Right renal pelvis (tissue), 4 donors: ENCODE measurements around the gene RAB7A. TPM values are rescaled to one million over a fixed set of nuclear protein-coding genes. Genes with fewer than 3 reads are reported as not detected.
"Not testable (repeated sequence)": the region's sequence is repeated elsewhere in the genome, so short reads cannot be mapped to it uniquely, and the experiment has no call there.

Experiments
- DNase-seq, 4 donors: peaks; one replicate each; pipeline ENCODE4 v3.0.0-alpha.2; 2013; ENCODE audit warnings: low read depth in 4 of 4, low spot score in 3 of 4, missing footprints in 1 of 4
- polyA plus RNA-seq, 4 donors: library from polyadenylated mRNA; unstranded; fragments of 120-200 nt; gene quantifications; one replicate each; pipeline ENCODE4 v1.2.1, GENCODE V29; 2013; ENCODE audit not compliant: insufficient read length in 4 of 4

The RAB7A gene
- polyA plus RNA-seq, 4 donors: 242 to 320 (median 290) TPM

DNA sequence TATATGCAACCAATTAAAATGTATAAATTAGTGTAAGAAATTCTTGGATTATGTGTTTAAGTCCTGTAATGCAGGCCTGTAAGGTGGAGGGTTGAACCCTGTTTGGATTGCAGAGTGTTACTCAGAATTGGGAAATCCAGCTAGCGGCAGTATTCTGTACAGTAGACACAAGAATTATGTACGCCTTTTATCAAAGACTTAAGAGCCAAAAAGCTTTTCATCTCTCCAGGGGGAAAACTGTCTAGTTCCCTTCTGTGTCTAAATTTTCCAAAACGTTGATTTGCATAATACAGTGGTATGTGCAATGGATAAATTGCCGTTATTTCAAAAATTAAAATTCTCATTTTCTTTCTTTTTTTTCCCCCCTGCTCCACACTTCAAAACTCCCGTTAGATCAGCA is 88.1 kb downstream of the RAB7A start:
- no peak for DNase-seq

DNA sequence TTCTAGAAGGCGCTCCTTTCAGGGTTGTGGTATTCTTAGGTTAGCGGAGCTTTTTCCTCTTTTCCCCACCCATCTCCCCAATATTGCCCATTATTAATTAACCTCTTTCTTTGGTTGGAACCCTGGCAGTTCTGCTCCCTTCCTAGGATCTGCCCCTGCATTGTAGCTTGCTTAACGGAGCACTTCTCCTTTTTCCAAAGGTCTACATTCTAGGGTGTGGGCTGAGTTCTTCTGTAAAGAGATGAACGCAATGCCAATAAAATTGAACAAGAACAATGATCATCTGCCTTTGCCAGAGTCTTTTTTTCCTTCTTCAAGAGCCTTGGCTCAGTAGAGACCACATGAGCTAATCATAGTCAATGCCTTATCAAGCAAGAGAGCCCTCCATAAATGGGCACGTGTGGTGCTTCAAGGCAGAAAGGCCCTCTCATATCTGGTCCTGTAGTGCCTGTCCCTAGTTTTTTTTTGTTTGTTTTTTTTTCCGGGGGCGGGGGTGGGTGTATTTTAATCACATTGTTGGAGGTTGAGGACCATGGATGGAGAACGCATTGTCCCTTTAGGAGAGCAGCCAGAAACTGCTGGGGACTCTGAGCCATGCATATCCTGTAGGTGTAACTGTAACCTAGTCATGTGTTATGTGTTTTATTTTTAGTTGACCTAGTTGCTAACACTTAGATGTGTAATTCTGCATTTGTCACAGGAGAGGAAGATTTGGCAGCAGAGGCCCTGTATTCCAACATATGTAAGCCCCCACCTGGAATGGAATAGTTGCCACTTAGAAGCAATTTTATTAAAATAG is 88.7 kb downstream of the RAB7A start:
- no peak for DNase-seq

DNA sequence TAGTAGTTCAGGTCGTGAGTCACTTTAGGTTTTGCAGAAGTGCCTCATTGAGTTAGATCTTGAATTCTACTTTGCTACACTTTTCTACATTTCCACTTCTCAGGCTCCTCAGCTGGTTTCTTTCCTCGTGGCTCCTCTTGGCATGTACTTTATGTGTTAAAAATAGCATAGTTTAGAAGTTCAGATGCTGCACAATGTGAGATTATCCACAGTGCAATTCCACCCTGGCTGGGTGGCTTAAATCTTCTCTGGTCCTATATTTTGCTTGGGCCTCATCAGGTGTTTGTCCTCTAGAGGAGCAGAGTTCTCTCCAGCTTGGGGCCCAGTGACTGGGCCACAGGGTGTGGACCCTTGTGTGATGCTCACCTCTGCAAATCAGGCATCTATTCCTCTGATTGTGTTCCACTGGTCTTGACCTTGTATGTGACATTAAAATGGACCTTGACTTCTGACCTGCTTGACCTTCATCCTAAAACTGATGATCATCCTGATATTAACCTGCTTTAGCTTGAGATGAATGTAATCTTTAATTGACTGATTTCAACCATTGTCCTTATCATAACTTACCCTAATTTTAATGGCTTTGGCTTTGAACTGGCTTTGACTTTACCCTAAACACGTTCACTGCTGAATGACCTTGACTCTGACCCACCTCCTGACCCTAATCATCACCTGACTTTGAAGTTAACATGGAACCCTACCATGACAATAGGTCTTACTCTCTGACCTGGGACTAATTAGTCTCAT is 89.5 kb downstream of the RAB7A start:
- DNase-seq: no peak

DNA sequence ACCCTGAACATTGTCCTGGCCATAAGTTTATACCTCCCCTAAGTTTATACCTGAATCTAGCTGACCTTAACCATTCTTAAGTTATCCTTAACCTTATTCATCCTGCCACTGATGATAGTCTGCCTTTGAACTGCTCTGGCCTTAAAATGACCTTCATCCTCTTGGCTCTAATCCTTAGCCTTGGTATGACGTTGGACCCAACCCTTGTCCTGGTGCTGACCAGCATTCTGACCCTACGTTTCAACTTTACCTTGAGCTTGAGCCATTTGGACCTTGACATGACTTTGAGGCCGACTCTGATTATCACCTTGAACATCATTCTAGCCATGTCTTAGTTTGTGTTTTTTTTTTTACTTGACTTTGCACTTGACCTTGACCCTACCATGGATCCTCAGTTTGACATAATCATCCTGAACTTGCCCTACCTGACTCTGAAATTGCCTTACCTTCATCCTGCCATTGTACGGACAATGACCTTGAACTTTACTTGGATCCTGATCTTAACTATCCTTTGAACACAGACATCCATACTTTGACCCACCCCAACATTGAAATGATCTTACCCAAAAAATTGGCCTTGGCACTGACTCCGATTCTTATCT is 92.3 kb downstream of the RAB7A start:
- no peak for DNase-seq

DNA sequence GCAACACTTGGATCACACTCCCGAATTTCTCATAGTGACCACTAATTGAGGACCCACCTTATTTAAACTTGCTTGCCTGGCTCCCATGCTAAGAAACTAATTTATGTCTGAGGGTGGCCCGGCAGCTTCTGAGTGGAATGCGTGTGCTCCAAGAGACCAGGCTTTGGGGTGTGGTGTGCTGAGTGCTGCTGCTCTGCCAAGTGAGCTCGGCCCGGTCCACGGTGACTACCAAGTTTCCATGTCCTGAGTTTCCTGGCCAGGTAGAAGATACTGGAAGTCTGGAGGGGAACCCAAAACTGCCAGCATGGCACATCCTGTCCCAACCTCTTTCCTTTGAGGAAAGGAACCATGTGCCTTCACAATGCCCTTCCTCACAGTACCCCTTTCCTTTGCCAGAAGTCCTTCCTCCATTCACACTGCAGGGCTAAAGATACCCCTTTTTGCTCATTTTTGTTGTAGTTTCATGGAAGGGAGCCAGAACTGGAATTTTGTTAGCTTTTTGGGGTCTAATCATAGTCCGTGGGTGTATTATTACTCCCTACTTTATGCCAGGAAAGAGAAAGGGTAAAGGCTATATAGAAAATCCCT is 94.4 kb downstream of the RAB7A start:
- DNase-seq: no peak

DNA sequence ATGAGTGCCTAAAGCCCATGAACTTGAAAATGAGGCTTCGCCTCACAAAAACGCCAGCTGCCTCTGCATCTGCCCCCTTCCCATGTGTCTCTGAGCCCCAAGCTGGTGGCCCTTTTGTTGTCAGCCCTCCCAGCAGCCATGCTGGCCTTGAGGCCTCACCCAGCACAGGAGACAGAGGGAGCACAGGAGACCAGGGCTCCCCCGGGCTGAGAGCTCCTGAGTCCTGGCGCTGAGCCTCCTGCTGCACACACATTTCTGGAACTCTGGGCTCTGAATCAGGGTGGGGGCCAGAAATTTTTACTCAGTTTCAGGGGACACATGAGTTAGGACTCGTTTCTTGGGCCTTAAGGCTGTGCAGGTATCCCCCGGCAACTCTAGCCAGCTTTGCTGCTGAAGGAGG is 97.0 kb downstream of the RAB7A start:
- no peak for DNase-seq

DNA sequence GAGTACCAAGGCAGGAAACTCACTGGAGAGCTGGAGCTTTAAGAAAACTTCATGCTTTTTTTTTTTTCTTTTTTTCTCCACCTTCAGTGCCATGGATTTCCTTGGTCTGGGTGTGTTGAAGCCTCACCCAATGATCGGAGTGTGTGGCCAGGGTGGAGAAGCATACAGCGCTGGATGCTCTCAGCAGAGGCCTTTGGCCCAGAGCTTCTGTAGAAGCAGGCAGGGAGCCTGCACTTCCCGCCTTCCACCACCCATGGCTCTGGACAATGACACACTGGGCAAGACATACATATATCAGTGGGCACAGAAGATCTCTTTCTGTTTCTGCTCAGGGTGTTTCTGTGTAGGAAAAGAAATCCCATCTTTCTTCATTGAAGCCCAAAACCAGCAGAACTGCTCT is 97.6 kb downstream of the RAB7A start:
- DNase-seq: no peak

DNA sequence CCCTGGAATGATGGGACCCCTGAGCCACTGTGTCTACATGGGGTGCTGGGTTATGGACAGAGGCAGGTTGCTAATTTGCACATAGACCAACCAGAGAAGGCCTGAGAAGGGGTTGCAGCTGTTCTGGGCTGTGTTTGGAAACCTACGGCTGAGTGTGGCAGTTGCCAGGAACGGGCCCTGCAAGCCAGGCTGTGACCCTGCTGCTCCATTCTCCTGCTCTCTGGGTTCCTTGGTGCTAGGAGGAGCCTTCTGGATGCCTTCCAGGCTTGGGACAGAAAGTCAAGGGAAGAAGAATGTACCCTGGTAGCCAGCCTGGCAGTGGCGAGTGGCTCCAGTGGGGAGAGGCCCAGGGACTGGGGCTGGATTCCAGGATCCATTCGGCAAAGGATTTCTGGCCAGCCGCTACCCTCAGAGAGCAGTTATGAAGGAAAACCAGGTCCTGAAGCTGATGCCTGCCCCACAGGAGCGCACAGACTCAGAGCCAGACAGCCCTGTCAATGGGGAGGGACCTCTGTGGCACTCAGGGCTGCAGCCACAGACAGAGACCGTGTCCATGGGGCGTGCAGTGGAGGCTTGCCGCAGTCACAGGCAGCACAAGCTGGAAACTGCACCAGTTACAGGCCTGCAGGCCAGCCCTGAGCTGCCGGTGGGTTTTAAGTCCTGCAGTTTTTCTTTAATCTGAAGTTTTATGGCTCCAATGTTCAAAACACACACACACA is 98.3 kb downstream of the RAB7A start:
- no peak for DNase-seq

DNA sequence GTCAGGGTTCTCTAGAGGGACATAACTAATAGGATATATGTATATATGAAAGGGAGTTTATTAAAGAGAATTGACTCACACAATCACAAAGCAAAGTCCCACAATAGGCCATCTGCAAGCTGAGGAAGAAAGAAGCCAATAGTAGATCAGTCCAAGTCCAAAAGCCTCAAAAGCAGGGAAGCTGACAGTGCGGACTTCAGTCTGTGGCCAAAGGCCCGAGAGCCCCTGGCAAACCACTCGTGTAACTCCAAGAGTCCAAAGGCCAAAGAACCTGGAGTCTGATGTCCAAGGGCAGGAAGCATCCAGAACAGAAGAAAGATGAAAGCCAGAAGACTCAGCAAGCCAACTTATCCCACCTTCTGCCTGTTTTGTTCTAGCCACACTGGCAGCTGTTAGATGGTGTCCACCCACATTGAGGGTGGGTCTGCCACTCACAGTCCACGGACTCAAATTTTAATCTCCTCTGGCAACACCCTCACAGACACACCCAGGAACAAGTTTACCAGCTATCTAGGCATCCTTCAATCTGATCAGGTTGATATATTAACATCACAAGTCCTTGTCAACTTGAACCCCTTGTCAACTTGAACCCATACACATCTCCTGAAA is 99.2 kb downstream of the RAB7A start:
- no peak for DNase-seq

DNA sequence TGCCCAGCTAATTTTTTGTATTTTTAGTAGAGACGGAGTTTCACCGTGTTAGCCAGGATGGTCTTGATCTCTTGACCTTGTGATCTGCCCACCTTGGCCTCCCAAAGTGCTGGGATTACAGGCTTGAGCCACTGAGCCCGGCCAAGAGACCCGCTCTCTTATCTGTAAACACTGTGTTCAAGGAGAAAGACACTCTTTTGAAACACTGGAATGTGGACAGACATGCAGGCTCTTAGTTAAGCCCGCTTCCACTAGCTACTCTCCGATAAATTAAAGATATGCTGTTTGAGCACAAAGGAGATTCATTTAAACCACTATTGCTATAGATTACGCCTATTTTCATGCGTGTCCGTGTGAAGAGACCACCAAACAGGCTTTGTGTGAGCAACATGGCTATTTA is 103.1 kb downstream of the RAB7A start:
- not testable (repeated sequence) for DNase-seq

DNA sequence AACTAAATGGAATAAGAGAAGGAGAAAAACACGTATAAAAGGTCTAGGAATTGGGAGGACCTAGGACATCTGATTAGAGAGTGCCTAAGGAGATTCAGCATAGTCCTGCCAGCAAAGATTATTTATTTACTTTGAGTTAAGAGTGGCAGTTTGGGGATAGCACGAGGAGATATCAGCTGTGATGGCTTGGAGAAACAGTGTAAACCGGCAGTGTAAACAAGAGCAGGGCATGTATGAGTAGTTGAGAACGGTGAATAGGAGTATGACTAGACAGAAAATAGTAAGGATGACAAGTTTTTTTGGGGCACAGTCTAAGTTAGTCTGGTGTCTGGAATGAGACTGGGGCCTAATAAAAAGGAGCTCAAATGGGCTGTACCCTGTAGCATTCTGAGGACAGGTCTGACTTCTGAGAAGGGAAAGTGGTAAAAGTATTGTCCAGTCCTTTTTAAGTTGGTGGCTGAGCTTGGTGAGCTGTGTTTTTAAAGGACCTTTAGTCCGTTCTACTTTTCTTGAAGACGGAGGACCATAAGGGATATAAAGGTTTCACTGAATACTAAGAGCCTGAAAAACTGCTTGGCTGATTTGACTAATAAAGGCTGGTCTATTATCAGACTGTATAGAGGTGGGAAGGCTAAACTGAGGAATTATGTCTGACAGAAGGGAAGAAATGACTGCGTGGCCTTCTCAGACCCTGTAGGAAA is 104.1 kb downstream of the RAB7A start:
- DNase-seq: not testable (repeated sequence)

DNA sequence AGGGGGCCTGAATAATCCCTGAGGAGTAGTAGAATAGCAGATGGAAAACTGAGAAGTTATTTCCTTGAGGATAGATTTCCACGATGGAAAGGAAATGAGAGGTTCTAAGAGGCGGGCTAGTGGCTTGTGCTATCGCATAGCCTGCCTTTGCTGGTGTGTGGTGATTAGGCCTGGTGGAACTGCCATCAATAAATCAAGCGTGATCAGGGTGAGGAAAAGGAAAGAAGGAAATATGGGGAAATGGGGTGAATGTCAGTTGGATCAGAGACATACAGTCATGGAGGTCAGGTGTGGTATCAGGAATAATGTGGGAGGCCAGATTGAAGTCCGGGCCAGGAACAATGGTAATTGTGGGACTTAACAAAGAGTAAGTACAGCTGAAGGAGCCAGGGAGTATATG is 104.8 kb downstream of the RAB7A start:
- not testable (repeated sequence) for DNase-seq

DNA sequence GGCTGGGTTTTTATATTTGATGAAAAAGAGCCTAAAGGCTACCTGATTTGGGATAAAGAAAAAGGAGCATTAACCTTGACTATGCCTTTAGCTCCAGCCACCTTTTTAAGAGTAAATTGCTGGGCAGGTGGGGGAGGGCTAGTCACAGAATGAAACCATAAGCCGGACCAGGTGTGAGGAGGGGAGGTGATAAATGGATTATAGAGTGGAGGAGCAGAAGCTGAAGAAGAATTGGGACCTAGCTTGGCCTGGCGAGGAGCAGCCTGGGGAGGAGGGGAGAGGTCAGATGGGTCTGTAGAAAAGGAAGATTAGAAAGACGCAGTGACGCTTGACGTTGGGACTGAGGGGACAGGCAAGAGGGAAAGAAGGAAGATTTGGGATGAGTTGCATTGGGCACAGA is 107.0 kb downstream of the RAB7A start:
- DNase-seq: not testable (repeated sequence)

DNA sequence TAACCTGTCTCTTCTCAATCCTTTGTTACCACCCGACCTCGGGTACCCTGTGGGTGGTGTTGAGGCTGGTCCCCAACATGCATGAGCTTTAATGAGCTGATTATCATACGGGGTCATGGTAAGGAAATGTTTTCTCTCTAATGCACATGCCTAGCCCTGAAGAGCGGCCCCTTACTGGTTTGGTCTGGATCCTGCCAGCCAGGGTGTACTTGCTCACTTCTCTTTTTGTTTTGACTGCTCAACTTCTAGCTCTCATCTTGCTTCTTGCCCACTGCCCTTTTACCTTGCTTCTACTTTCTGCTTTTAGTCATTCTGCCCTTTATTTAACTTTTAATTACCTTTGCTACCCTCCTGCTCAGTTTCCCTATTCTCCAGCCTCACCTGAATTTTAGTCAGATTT is 109.1 kb downstream of the RAB7A start:
- DNase-seq: no peak

DNA sequence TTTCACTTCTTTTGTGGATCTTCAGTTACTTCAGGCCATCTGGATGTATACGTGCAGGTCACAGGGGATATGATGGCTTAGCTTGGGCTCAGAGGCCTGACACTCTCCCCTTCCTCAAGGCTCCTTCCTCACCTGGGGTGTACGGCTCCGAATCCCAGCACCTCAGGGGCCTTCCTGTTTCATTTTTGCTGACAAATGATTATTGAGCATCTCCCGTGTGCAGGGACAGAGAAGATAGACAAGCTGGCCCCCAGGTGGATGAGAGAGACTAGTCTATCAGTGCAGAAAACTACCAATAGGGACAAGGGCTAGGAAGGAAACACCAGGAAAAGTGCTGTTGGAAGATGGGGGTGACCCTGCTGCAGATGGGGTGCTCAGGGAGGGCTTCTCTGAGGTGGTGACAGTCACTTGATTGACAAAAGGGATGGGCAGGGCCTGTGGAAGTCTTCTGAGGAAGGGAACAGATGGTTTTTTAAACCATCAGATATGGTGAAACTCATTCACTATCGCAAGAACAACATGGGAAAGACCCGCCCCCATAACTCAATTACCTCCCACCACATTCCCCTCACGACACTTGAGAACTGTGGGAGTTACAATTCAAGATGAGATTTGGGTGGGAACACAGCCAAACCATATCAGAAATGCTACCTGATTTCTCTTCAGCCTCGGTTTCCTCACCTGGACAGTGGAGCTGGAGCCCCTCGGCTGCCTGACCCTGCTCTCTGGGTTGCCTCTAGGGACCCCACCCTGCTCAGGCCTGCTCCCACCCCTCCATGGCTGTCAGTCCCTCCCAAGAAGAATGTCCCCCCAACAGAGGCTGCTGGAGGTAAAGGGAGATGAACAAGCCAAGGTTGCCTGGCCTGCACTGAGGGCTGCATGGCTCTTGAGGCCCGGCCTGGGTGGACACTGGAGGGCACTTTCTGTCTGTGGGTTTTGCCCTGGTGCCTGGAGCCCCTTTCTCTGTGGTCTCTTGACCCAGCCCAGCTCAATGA is 116.2 kb downstream of the RAB7A start:
- DNase-seq: no peak

DNA sequence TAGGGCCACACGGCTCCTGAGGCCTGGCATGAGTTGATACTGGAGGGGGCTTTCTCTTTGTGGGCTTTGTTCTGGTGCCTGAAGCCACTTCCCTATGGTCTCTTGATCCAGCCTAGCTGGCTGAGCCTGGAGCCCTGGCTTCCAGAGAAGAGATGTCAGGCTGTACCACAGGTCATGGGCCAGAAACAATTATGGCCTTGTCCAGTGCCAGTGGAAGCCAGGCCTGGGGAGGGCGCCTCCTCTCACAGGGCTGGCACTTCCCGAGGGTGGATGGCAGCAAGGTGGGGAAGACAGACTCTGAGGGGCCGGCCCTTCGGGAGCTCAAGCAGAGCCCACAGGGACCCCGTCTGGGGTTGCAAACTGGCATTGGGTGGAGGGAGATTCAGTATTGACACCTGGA is 118.5 kb downstream of the RAB7A start:
- DNase-seq: no peak

DNA sequence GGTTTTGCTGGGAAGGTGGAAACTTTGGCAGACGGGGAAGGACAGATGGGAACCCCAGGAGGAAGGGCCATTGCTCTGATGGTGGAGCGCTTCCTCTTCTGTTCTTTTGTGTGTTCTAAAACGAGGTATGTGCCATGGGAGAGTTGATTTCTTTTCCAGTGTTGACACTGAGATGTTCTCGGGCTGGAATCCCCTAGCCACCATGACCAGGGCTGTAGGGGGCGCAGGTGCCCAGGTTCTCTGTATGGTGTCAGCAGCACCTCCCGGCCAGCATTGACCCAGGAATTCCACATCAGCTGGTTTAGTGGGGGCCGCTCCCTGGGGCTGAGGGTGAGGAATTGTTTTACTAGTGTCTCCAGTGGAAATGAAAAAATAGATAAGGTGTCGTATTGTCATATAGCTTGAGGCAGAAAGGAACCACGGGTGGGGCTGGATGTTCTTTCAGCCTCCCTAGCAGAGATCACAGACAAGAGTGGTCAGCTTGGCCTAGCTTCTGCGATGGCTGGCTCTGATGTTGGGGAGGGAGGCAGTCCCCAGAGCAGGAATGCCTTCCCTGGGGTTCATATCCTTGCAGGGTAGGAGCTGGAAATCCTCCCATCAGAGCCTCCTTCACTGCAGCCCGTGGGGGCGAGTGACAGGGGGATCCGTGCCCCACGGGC is 119.3 kb downstream of the RAB7A start:
- DNase-seq: no peak
